ENCODE results near the gene COQ10B.

GRCh38 chr2:197498235-197498936 lies 45.0 kb downstream of the COQ10B start:
- TF ChIP-seq CTCF (IDR thresholded peaks at IDR 0.05) (no peak), ZFX (IDR thresholded peaks at IDR 0.05; ENCODE audit: borderline replicate concordance) (no peak)
